Progenitor cell of endocrine pancreas (in vitro differentiated cells): ENCODE results near the gene MSL1. TPM values are rescaled to one million over a fixed set of nuclear protein-coding genes. Genes with fewer than 3 reads are reported as not detected.
A peak's percentile ranks its signal among the peaks of the same experiment; 100 is the strongest.

Experiments used
- DNase-seq: peaks from one replicate; pipeline ENCODE4 v3.0.0; 2021; ENCODE audit warnings: low spot score; ENCODE audit not compliant: unreplicated experiment
- H3K27ac Mint-ChIP-seq: 2 replicates; pipeline ENCODE4 v1.8.0; 2021; ENCODE audit warnings: mild to moderate bottlenecking, moderate library complexity, mixed read lengths
- H3K27me3 Mint-ChIP-seq: 2 replicates; pipeline ENCODE4 v1.8.0; 2021; ENCODE audit warnings: mixed read lengths
- H3K36me3 Mint-ChIP-seq: 2 replicates; pipeline ENCODE4 v1.8.0; 2022; ENCODE audit warnings: mixed read lengths; ENCODE audit not compliant: insufficient read depth
- H3K4me1 Mint-ChIP-seq: 2 replicates; pipeline ENCODE4 v1.8.0; 2021; ENCODE audit warnings: low read depth, mixed read lengths
- H3K4me3 Mint-ChIP-seq: 2 replicates; pipeline ENCODE4 v1.8.0; 2021; ENCODE audit warnings: low read depth, mild to moderate bottlenecking, moderate library complexity, mixed read lengths
- H3K9me3 Mint-ChIP-seq: 2 replicates; pipeline ENCODE4 v1.8.0; 2021; ENCODE audit warnings: low read depth, mixed read lengths
- total RNA-seq: library from RNA; stranded (reverse); gene quantifications from 2 replicates; pipeline ENCODE4 v1.2.1, GENCODE V29; 2021
- TF ChIP-seq, protein P1 (sequence below): fragments of 200-600 bp; sonication (generic); IDR thresholded peaks from one replicate; pipeline ENCODE4 v1.5.0; 2021; ENCODE audit warnings: antibody characterized with exemption, mild to moderate bottlenecking; ENCODE audit not compliant: unreplicated experiment

Gene MSL1
- total RNA-seq, 1 donor from 2014 or later, result 143 TPM

- no peak overlapping the region for H3K4me3 Mint-ChIP-seq
- no peaks in the 10 kb centered on the region for H3K27me3 Mint-ChIP-seq
- DNase-seq, result no peak
- H3K36me3 Mint-ChIP-seq, result peaks cover 2% of the 10 kb centered on the region
- H3K4me1 Mint-ChIP-seq, result peaks cover 13% of the 10 kb centered on the region
- H3K27ac Mint-ChIP-seq, result no peak overlapping the region
- no peaks in the 10 kb centered on the region for H3K9me3 Mint-ChIP-seq
- TF ChIP-seq, protein P1, sequence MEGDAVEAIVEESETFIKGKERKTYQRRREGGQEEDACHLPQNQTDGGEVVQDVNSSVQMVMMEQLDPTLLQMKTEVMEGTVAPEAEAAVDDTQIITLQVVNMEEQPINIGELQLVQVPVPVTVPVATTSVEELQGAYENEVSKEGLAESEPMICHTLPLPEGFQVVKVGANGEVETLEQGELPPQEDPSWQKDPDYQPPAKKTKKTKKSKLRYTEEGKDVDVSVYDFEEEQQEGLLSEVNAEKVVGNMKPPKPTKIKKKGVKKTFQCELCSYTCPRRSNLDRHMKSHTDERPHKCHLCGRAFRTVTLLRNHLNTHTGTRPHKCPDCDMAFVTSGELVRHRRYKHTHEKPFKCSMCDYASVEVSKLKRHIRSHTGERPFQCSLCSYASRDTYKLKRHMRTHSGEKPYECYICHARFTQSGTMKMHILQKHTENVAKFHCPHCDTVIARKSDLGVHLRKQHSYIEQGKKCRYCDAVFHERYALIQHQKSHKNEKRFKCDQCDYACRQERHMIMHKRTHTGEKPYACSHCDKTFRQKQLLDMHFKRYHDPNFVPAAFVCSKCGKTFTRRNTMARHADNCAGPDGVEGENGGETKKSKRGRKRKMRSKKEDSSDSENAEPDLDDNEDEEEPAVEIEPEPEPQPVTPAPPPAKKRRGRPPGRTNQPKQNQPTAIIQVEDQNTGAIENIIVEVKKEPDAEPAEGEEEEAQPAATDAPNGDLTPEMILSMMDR, result no peak
These were observed 42.2 kb upstream of the MSL1 start for GRCh38 chr17:40079545-40079944.

GRCh38 chr17:40084477-40084876 lies 37.3 kb upstream of the MSL1 start:
- Mint-ChIP-seq H3K27ac (peak overlapping the region; percentile 54), H3K27me3 (no peaks in the 10 kb centered on the region), H3K9me3 (no peaks in the 10 kb centered on the region), H3K4me1 (no peaks in the 10 kb centered on the region), H3K36me3 (peaks cover 10% of the 10 kb centered on the region), H3K4me3 (no peak overlapping the region)
- no peak for DNase-seq
- TF ChIP-seq, protein P1, result no peak

DNA sequence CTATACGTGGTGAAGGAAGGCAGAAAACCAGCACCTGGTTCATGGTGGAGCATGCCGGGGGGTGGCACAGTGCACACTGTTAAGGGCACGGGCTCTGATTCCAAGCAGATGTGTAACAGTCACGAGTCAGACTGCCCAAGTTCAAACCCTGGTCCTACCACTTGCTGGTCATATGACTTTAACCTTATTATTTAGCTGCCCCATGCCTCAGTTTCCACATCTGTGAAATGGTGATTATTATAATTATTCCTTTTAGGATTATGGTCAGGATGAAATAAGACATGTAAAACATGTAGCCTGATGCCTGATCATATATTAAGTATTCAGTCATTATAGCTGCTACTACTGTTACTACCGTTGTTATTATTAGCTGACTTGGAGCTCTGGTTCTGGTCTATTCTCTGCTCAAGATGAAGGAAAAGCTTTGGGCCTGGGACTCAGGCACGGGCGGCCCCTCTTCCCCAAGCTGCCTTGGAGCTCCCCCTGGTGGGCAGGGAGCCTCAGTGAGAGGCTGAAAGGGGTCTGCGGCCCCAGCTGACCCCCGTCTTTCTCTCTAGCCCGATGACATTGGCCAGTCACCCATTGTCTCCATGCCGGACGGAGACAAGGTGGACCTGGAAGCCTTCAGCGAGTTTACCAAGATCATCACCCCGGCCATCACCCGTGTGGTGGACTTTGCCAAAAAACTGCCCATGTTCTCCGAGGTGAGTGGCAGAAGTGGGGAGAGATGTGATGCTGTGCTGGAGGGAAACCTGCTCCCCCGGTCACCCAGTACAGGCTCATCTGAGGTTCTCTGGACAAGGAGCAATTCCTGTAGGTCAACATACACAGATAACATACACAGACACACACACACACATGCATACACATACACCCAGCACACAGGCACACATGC lies 35.4 kb upstream of the MSL1 start:
- TF ChIP-seq, protein P1, result peak; percentile 73
- H3K4me1 Mint-ChIP-seq, result no peaks in the 10 kb centered on the region
- no peaks in the 10 kb centered on the region for H3K9me3 Mint-ChIP-seq
- H3K27ac Mint-ChIP-seq, result no peak overlapping the region
- H3K4me3 Mint-ChIP-seq, result no peak overlapping the region
- DNase-seq, result peak; percentile 53
- no peaks in the 10 kb centered on the region for H3K27me3 Mint-ChIP-seq
- H3K36me3 Mint-ChIP-seq, result peaks cover 10% of the 10 kb centered on the region

DNA sequence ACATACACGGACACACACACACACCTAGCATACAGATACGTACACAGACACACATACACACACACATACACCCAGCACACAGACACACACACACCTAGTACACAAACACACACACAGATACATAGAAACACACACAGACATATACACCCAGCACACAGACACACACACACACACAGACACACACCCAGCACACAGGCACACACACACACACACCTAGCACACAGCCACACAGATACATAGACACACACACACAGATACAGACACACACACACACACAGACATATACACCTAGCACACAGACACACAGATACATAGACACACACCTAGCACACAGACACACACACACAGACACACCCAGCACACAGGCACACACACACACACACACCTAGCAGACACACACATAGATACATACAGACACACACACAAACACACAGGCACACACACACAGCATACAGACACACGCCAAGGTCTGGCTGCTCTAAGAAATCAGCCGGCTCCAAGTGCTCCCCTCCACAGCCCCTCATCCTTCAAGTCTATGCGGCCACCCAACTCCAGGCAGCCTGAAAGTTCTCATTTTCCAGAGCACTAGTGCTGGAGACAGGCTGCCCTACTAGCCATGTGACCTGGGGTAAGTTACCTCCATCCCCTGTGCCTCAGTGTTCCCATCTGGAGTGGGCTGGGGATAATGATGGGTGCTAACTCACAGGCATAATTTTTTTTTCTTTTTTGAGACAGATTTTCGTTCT lies 34.5 kb upstream of the MSL1 start:
- Mint-ChIP-seq H3K36me3 (peaks cover 10% of the 10 kb centered on the region), H3K9me3 (no peaks in the 10 kb centered on the region), H3K27me3 (no peaks in the 10 kb centered on the region), H3K27ac (no peak overlapping the region), H3K4me3 (no peak overlapping the region), H3K4me1 (no peaks in the 10 kb centered on the region)
- no peak for DNase-seq
- TF ChIP-seq, protein P1, result no peak

GRCh38 chr17:40087903-40088718 lies 33.7 kb upstream of the MSL1 start:
- H3K27ac Mint-ChIP-seq, result no peak overlapping the region
- H3K4me3 Mint-ChIP-seq, result no peak overlapping the region
- H3K27me3 Mint-ChIP-seq, result no peaks in the 10 kb centered on the region
- TF ChIP-seq, protein P1, result no peak
- peaks cover 10% of the 10 kb centered on the region for H3K36me3 Mint-ChIP-seq
- H3K4me1 Mint-ChIP-seq, result no peaks in the 10 kb centered on the region
- no peak for DNase-seq
- H3K9me3 Mint-ChIP-seq, result no peaks in the 10 kb centered on the region
